ENCODE measurements around the gene SND1.

DNA sequence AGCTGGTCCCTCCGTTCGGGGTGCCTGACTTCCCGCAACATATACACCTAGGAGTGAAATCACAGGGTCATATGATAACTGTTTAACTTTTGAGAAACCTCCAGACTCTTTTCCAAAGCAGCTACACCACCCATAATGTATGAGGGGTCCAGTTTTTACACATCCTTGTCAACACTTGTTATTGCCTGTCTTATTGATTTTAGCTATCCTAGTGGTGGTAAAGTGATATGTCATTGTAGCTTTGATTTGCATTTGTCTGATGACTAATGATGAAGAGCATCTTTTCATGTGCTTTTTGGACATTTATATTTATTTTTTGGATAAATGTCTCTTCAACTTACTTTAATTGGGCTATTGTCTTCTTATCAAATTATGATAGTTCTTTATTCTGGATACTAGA is 29.0 kb downstream of the SND1 start:
- TF ChIP-seq CTCF (IDR thresholded peaks at IDR 0.05) (no peak), POLR2A (IDR thresholded peaks at IDR 0.05) (no peak)

Data from vagina (tissue), 2 donors.